HG03439 (cell line): ENCODE measurements around the gene FOCAD.

Experiments
- ATAC-seq: cut with Tn5 transposase; IDR thresholded peaks from one replicate; pipeline ENCODE4 v1.9.1; 2021; ENCODE audit warnings: mild to moderate bottlenecking, moderate library complexity; ENCODE audit not compliant: unreplicated experiment

The FOCAD gene

GRCh38 chr9:20729523-20729922 is 45.5 kb downstream of the FOCAD start:
- ATAC-seq, result no peak

GRCh38 chr9:20732118-20732517 is 48.1 kb downstream of the FOCAD start:
- ATAC-seq, result no peak

- ATAC-seq, result no peak
Observed at GRCh38 chr9:20734275-20734674, 50.2 kb downstream of the FOCAD start.

GRCh38 chr9:20740304-20740703 is 56.2 kb downstream of the FOCAD start:
- ATAC-seq, result no peak

- no peak for ATAC-seq
Observed at GRCh38 chr9:20740929-20741582, 57.0 kb downstream of the FOCAD start.

- ATAC-seq, result no peak
Observed at GRCh38 chr9:20742833-20743232, 58.8 kb downstream of the FOCAD start.

- no peak for ATAC-seq
Observed at GRCh38 chr9:20744036-20744630, 60.1 kb downstream of the FOCAD start.

- ATAC-seq, result no peak
Observed at GRCh38 chr9:20746967-20747366, 62.9 kb downstream of the FOCAD start.

GRCh38 chr9:20749496-20750198 is 65.6 kb downstream of the FOCAD start:
- ATAC-seq, result no peak

GRCh38 chr9:20753761-20754160 is 69.7 kb downstream of the FOCAD start:
- no peak for ATAC-seq

GRCh38 chr9:20754556-20754955 is 70.5 kb downstream of the FOCAD start:
- ATAC-seq, result no peak

- no peak for ATAC-seq
Observed at GRCh38 chr9:20760246-20760891, 76.3 kb downstream of the FOCAD start.

GRCh38 chr9:20770947-20771346 is 86.9 kb downstream of the FOCAD start:
- ATAC-seq, result no peak

GRCh38 chr9:20771729-20772128 is 87.7 kb downstream of the FOCAD start:
- ATAC-seq, result no peak

- ATAC-seq, result no peak
Observed at GRCh38 chr9:20775683-20776082, 91.6 kb downstream of the FOCAD start.

GRCh38 chr9:20781092-20781491 is 97.0 kb downstream of the FOCAD start:
- ATAC-seq, result no peak

- ATAC-seq, result no peak
Observed at GRCh38 chr9:20782289-20782688, 98.2 kb downstream of the FOCAD start.

GRCh38 chr9:20783057-20784038 is 99.3 kb downstream of the FOCAD start:
- ATAC-seq, result no peak

- ATAC-seq, result no peak
Observed at GRCh38 chr9:20784196-20784595, 100.1 kb downstream of the FOCAD start.

- ATAC-seq, result no peak
Observed at GRCh38 chr9:20786807-20787206, 102.7 kb downstream of the FOCAD start.
